ENCODE data around the gene ZNHIT3.

DNA sequence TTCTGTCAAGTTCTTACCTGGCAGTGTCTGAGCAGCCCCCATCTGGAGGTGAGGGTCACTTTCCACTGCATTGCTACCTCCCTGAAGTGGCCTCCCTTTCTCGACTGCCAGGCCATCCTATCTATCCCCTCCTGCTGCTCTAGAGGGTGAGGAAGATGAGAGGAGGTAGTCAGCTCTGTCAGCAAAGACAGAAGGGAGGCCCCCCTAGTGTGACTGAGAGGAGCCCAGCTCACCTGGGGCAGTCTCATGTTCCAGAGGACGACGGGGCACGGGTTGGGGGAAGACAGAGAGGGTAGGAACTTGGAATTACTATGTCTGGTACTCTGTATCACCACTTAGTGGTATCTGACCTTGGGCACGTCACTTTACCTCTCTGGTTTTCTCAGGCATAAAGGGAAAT, 26.2 kb downstream of the ZNHIT3 start:
- TF ChIP-seq JUNB (IDR thresholded peaks at IDR 0.05; ENCODE audit: unreplicated experiment) = no peak
- no peak for TF ChIP-seq EZH2phosphoT487 (IDR thresholded peaks at IDR 0.05; ENCODE audit: unreplicated experiment)
- TF ChIP-seq, protein P1, sequence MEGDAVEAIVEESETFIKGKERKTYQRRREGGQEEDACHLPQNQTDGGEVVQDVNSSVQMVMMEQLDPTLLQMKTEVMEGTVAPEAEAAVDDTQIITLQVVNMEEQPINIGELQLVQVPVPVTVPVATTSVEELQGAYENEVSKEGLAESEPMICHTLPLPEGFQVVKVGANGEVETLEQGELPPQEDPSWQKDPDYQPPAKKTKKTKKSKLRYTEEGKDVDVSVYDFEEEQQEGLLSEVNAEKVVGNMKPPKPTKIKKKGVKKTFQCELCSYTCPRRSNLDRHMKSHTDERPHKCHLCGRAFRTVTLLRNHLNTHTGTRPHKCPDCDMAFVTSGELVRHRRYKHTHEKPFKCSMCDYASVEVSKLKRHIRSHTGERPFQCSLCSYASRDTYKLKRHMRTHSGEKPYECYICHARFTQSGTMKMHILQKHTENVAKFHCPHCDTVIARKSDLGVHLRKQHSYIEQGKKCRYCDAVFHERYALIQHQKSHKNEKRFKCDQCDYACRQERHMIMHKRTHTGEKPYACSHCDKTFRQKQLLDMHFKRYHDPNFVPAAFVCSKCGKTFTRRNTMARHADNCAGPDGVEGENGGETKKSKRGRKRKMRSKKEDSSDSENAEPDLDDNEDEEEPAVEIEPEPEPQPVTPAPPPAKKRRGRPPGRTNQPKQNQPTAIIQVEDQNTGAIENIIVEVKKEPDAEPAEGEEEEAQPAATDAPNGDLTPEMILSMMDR (conservative IDR thresholded peaks at IDR 0.05; ENCODE audit: low read depth in 2 of 2) = no peak
